Inflammatory macrophage treated with lipopolysaccharide for 4 hours (primary cell): ENCODE measurements around the gene RYR3.

ENCODE experiments used
- DNase-seq: peaks from one replicate; pipeline ENCODE4 v3.0.0-alpha.2; 2020

RYR3 gene

DNA sequence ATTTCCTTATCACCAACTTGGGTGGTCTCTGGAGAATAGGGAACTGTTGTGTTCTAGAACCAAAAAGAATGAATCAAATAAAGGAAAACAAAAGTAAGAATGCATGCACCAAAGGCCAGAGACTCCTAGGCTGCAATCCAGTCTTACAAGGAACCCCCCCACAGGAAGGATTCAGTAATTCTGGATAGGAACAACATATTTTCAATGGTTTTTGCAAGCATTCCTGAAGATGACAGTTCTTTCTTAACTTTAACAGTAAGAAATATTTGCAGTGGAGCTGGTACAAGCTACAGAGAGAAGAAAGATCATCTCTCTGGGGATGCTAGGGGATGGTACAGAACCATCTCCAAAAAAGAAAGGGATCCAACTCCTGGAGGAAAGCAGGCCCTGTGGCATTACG, 541.3 kb downstream of the RYR3 start:
- no peak for DNase-seq

DNA sequence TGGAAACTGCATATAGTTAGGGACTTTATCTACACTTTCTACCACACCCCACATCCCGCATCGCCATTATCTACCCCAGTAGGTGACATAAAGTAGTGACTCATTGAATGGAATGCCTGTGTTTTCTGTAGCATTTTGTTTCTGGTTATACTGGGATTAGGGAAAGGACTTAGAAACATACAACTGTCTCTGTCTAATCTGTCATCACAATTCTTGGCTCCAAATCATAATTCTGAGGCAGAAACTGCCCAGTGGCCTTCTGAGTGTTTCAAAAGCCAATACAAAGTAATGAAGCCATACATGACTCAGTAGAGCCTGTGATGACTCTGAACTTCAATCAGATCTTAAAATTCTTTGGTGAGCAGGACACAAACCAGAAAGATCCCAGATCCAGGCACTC, 541.8 kb downstream of the RYR3 start:
- no peak for DNase-seq

DNA sequence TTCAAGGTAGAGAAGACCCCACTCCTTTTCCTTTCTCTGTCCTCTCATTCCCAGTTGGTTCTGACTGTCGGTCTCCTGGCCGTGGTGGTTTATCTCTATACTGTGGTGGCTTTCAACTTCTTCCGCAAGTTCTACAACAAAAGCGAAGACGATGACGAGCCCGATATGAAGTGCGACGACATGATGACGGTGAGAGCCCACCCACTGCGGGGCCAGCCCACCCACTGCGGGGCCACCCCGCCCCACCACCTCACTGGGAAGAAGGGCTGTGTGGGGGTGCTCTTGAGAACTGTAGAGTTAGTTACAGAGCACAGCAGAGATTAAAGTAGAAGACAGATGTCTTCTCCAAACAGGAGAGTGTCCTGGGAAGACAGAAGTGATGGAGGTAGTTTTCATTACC, 547.0 kb downstream of the RYR3 start:
- DNase-seq: no peak

DNA sequence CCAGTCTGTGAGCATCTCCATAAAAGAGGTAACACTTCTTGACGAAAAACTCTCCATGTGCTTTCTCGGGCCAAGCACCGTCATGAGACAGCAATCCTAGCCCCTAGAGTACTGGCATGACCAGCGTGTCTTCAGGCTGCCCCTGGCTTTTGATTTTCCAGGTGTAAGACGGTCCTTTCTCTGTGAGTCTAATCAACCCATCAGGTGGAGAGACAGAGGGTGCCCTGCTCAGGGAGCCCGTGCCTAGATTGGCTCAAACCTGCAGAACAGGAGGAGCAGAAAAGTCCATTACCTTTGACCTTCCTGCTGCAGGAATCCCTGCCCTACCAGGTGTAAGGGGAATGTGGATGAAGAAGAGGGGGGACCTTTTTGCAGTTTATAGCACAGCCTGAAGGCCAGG, 548.1 kb downstream of the RYR3 start:
- DNase-seq: no peak

DNA sequence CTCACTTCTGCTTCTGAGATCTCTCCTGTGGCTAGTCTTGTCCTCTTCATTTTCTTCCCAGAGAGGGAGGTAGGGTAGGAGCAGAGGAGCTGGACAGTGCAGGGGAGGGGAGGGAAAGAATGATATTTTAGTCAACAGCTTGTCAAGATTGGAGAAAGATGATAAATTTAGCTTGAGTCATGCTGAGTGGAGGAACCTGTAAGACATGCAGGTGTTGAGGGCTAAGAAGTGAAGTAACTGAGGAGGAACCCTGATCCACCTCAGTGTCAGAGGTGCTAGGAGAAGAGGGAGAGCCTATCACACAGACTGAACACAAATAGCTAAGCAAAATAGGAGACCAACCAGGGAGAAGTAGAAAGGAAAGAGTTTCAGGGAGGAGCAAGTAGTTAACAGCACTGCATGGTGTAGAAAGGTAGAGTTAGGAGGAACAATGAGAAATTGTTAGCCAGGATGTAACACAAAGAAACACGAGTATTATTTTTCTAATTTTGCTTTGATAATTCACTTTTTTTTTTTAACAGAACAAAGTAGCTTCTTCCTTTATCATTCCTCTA, 549.3 kb downstream of the RYR3 start:
- DNase-seq: no peak

DNA sequence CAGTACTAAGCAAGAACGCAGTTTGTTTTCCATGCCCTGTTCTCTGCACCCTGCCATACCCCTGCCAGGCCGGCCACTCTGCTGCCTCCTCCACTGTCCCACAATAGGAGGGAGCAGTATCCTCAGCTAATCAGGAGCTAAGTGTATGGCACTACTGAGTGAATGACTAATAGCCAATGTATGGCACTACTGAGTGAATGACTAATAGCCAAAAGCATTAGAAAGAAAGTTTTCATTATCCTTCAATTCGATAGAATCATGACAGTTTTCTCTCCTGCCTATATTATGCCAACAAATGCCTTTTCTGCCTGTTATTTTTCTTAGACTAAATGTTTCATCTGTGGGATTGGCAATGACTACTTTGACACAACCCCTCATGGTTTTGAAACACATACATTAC, 550.0 kb downstream of the RYR3 start:
- DNase-seq: no peak

DNA sequence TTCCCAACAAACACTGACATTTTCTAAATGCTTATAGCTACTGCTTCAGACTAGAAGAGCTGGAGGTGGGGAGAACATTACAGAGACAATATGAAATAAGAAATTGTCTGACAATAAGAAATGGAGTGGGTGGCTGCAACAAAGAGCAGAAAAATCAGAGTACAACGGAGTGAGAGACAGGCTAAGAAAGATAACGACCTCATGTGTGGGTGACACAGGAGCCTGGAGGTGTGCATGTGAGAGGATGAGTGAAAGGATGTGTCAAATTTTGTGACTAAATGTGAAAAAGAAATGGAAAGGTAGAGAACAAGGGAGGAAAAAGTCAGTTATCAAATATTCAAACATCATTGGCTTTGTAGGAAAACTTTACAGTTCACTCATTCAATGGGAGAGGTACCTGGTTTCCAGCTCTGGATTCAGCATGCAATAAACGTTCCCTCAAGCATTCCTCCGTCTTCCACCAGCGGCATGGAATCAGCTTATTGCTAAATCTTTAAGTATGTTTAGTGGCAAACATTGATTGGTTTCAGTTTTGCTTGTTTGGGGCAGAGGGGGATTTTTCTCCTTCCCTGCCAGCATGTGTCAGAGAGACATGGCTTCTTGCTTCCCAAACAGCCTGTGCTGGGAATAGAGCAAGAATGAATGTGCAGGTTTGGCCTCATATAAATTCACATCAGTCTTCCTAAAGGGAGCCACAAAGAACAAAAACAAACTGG, 553.8 kb downstream of the RYR3 start:
- no peak for DNase-seq

DNA sequence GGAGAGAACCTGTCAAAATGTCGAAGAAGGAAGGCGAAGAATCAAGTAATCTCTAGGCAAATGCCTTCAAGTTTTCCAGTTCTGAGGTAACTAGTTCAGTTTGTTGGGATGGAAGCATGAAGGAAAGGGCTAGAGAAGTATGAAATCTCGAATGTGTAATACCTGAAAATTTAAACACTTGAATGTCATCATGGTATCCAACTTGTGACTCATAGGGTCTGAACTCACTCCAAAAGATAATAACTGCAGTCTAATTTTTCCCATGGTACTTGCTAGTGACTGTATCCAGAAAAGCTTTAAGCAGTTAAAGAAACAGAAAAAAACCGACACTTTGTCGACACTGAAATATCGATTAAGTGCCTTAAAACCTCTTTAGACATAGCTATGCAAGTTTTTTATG, 554.6 kb downstream of the RYR3 start:
- no peak for DNase-seq

DNA sequence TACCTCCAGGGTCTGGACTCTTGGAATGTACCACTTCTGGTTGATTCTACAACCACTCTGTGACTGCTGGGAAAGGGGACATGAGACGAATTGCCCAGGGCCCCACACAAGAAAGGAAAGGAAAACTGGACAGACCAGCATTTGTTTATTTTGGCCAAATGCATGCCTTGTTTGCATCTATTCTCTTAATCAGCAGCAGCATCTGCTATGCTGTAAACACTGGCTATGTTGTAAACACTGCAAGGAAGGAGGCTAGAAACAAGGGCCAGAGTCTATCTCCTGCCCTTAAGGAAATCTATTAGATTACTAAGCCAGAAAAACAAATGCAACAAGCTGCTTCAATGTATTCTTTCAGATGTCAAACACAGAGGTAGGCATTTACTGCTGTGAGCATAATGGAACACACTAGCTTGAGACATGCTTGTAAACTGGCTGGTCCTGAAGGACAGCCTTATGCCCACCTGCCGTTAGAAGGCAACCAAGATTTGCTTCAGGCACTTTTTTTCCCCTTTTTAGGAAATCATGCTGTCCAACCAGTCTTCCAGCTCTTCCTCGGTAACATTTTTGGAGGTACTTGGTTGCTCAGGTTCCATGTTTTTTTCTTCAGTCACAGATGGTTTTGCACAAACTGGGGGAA, 555.5 kb downstream of the RYR3 start:
- DNase-seq: no peak

DNA sequence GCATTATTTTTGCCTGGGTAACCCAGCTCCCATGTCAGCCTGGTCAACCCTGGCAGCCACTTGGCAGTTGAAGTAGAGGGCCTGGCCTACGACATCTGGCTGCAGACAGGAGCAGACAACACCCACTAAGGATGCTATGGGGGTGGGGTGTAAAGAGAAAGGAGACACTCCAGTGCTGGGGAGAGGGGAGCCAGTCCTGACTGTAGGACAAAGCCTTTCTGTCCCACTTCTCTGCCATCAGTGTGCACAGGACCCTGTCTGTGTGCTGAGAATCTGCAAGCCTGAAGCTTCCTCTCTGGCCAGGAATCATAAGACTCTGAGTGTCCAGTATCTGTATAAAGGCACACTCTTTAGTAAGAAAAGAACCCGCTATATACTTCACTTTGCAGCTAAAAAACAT, 561.2 kb downstream of the RYR3 start:
- no peak for DNase-seq

DNA sequence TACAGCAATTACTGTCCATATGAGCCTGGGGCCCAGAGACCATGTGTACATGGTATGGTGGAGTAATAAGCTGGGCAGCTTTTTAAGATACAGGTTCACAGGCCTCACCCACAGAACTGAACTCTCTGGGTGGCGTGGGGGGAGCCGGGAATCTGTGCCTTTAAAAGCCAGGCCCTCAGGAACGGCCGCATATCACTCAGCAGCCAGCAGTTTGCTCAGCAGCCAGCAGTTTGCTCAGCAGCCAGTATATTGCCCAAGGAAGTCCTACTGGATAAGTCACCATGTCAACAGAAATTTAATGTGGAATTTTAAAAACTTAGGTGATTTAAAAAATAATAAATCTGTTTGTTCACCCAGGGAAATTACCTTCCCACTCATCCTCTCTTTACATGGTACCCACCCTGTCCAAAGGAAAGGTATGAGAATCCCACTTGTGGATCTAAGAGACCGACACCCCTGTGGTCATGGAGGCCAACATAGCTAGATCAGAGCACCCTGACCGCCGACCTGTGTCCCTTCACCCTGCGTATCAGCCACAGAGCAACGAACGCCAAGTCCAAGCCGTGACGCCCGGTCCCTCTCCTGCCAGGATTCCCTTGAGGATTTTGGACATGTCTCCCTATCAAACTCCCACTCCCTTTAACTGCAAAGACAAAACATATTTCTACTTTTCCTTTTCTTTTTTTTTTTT, 561.8 kb downstream of the RYR3 start:
- DNase-seq: no peak

DNA sequence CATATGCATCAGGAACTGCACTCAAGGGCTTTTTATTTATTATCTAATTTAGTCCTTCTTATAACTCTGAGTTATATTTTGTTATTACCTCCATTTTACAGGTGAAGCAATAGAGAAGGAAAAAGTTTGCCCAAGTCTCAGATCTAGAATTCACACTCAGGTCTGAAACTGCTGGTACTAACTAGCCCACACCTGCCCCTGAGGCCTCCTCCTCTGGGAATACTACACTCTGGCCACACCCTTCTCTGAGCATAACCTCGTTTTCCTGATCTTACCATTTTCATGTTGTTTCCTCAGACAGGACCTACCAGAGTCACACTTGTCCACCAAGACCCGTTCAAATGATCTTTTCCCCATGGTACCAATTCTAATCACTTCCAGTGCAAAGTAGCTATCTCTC, 563.4 kb downstream of the RYR3 start:
- no peak for DNase-seq

DNA sequence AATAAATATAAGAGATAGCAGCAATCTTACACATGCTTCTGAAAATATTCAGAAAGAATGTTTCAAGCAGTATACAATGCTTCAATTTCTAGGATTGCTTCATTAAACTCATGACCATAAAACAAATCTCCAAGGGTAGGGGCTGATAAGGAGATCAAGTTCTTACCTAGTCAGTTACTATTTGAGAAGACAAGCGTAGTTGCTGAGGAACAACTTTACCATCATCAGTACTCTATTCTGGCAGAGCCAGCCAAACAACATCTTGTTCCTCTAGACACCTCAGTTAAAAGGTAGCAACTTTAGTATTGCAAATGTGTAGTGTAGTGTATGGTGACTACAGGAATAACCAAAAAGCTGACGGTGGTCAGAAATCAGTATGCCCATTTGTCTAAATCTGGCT, 572.2 kb downstream of the RYR3 start:
- no peak for DNase-seq

DNA sequence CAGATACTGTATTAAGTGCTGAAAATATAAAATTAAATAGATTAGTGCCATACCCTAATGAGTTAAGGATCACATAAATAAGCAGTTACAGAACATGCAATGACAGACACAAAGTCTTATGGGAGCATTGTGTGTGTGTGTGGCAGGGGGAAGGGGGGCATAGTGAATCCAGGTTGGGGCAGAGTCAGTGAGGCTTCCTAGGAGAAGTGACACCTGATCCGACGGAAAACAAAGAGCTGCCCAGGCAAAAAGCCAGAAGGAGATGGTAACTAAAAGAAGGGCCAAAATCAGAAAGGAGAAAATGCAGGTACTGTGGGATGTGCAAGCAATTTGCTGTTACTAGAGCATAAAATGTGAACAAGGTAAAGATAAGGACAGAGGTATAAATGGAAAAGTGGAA, 577.4 kb downstream of the RYR3 start:
- no peak for DNase-seq

DNA sequence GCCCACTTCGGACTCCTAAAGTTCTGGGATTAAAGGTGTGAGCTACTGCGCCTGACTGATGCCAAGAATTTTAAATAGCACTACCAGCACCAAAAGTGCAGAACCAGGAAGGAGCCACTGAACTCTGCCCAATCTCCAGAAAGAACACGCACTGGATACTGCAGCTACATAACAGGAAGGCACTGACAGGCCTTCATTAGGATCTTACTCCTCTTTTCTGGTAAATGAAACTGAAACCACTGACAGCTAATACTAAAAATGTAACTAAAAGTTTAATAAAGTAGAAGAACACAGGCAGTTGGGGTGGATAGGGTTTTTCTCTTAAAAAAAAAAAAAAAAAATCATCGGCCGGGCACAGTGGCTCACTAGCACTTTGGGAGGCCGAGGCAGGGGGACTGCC, 583.4 kb downstream of the RYR3 start:
- DNase-seq: peak; percentile 28

DNA sequence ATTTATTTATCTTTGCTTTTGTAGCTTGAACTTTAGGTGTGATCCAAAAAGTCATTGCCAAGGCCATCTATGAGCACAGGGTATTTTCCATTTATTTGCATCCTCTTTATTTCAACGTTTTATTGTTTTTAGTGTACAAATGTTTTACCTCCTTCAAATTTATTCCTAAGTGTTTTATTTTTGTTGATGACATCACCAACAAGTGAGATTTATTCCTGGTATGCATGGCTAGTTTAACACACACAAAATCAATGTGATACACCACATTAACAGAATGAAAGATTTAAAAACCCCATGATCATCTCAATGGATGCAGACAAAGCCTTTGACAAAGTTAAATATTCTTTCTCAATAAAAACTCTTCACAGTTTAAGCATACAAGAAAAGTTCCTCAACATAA, 591.3 kb downstream of the RYR3 start:
- no peak for DNase-seq

DNA sequence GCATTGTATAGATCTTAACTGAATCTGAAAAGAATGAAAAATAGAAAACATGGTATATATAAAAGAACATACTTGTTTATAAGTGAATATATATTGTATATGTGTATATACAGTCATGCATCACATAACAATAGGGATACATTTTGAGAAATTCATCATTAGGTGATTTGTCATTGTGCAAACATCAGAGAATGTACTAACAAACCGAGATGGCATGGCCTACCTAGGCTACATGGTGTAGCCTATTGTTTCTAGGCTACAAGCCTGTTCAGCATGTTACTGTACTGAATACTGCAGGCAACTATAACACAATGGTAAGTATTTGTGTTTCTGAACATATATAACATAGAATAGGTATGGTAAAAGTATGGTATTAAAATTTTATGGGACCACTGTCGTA, 592.9 kb downstream of the RYR3 start:
- no peak for DNase-seq

DNA sequence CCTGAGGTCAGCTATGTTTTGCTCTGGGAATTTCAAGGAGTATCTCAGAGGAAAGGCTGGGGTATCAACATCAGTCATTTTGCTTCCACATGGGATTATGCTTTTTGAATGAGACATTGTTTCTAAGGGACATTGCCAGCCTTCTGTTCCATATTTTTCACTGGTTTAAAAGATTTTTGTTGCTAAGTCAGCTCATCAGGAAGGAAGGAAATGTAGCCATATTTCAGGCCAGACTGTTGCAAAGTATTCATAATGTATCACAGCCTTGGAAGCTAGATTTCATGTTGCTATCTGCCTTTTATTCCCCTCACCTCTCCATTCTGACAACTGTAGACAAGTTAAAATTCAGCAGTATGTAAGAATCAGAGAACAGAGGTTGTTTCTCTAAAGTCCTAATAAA, 596.6 kb downstream of the RYR3 start:
- DNase-seq: no peak

DNA sequence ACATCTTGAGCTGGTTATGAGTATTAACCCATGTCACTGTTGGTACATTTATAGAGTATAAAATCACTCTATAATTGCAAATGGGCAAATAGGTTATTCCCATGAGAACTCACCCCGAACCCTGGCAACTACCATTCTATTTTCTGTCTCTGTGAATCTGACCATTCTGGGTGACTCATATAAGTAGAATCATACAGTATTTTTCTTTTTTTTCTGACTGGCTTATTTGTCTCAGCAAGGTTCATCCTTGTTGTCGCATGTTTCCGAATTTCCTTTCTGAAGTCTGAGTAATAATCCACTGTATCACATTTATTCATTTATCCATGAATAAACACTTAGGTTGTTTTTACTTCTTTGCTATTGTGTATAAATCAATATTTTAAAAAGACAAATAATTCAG, 597.6 kb downstream of the RYR3 start:
- DNase-seq: no peak

DNA sequence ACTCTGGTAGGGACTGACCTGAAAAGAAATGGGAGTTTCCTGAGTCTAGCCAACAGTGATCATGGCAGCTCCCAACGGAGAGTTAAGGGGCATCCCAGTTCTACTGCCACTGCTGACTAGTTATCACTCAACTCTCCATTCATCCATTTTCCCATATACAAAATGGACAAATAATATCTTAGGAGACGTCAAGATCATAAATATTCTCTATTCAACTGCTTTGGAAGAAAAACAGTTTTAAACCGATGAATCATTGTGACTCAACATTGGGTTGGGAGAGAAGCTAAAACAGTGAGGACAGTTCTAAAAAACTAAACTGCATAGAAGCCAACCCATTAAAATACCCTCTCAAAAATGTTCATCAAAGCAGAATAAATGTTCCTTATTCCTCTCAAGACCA, 600.0 kb downstream of the RYR3 start:
- no peak for DNase-seq

DNA sequence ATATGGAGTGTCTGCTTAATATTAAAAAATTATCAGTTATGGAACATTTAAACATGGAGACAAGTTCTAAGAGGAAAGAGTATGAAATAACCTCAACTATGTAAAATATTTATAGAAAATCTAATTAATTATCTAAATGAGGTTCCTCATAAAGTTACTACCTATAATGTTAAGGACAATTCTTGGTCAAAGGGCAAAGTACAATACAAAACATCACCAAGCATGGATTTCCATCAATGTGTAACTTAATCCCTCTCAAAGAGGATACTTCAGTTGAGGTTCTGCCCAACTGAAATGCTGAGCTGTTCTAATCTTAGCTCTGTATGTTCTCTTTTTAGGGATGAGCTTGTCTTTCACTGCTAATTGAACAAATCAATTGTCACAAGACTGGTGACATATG, 601.6 kb downstream of the RYR3 start:
- DNase-seq: no peak

DNA sequence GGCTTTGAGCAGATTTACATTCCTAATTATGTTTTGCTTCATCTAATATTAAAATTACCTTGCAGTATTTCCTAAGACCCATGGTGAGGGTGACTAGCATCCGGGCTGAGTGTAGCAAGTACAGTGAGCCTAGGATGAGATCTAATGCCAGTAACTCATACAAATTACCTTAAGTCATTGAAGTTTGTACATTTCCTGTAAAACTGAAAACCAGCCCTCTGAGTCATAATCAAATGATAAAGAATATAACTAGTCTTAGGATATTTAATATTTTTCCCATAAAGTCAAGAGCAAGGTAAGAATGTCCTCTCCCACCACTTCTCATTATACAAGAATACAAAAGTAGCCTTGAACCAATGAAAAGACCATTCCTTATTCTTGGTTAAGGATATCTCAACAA, 602.7 kb downstream of the RYR3 start:
- DNase-seq: no peak
